ENCODE measurements around the gene CCDC170.

DNA sequence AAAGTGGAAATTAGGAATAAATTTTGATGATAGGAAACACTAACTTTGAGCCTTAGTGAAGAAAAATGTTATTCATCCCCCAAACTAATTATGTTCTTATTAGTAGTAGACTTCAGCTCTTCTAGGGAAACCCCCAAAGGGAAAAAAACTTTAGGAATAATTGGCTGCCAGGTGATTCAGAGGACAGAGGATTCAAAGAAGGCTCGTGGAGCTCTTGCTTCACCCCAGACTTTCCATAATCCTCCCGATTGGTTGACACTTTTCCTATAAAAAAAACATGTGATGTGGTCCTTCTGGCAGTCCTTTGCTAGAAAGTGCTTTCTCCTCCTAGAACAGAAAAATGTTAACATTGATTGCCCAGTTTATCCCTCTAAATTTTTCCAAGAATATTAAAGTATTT, 5.6 kb upstream of the CCDC170 start:
- TF ChIP-seq, protein P1, sequence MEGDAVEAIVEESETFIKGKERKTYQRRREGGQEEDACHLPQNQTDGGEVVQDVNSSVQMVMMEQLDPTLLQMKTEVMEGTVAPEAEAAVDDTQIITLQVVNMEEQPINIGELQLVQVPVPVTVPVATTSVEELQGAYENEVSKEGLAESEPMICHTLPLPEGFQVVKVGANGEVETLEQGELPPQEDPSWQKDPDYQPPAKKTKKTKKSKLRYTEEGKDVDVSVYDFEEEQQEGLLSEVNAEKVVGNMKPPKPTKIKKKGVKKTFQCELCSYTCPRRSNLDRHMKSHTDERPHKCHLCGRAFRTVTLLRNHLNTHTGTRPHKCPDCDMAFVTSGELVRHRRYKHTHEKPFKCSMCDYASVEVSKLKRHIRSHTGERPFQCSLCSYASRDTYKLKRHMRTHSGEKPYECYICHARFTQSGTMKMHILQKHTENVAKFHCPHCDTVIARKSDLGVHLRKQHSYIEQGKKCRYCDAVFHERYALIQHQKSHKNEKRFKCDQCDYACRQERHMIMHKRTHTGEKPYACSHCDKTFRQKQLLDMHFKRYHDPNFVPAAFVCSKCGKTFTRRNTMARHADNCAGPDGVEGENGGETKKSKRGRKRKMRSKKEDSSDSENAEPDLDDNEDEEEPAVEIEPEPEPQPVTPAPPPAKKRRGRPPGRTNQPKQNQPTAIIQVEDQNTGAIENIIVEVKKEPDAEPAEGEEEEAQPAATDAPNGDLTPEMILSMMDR (IDR thresholded peaks at IDR 0.05) = no peak
- TF ChIP-seq, protein P2, sequence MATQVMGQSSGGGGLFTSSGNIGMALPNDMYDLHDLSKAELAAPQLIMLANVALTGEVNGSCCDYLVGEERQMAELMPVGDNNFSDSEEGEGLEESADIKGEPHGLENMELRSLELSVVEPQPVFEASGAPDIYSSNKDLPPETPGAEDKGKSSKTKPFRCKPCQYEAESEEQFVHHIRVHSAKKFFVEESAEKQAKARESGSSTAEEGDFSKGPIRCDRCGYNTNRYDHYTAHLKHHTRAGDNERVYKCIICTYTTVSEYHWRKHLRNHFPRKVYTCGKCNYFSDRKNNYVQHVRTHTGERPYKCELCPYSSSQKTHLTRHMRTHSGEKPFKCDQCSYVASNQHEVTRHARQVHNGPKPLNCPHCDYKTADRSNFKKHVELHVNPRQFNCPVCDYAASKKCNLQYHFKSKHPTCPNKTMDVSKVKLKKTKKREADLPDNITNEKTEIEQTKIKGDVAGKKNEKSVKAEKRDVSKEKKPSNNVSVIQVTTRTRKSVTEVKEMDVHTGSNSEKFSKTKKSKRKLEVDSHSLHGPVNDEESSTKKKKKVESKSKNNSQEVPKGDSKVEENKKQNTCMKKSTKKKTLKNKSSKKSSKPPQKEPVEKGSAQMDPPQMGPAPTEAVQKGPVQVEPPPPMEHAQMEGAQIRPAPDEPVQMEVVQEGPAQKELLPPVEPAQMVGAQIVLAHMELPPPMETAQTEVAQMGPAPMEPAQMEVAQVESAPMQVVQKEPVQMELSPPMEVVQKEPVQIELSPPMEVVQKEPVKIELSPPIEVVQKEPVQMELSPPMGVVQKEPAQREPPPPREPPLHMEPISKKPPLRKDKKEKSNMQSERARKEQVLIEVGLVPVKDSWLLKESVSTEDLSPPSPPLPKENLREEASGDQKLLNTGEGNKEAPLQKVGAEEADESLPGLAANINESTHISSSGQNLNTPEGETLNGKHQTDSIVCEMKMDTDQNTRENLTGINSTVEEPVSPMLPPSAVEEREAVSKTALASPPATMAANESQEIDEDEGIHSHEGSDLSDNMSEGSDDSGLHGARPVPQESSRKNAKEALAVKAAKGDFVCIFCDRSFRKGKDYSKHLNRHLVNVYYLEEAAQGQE (IDR thresholded peaks at IDR 0.05; ENCODE audit: insufficient read depth in 1 of 2, low read depth in 2 of 2, low read length in 1 of 2) = no peak

Data from Panc1 (cell line).